Measurements from ENCODE around the gene GPD1.

GPD1 gene

DNA sequence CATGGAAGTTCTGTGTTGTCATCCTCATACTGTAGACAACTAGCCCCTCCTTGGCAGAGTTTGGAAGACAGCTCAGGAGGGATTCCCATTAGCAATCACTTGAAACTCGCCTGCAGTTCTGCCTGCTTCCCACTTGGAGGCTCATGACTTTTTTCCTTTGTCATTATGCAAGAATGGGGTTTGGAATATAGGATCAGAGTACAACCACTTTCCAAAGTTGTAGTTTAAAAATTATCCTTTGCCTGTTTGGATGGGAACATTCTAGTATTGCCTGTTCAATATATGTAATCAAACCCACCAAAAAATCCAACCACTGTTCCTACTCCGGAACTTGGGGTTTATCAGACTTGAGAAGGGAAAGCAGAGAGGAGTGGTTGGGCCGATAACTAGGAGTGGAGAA, 2.1 kb upstream of the GPD1 start:
- ATAC-seq = no peak

DNA sequence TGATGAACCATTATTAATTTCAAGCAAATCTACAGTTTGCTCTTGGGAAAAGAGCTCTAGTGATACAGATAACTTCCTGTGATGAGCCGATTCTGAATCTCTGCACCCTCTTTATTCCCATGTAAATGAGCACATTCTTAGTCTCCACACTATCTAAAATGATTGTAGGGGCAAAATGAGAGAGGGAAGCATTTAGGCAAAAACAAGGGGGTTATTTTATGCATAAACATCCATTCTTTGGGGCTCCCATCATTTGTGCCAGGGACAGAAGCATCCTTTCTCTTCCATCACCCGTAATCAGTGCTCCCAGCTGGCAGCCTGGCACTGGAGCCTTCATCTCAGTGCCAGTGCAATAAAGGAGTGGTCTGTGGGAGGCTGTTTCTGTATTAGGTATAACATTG, 1.7 kb upstream of the GPD1 start:
- DNase-seq = no peak

More for the DNA sequence above, 2.1 kb upstream of the GPD1 start:
- DNase-seq = no peak

DNA sequence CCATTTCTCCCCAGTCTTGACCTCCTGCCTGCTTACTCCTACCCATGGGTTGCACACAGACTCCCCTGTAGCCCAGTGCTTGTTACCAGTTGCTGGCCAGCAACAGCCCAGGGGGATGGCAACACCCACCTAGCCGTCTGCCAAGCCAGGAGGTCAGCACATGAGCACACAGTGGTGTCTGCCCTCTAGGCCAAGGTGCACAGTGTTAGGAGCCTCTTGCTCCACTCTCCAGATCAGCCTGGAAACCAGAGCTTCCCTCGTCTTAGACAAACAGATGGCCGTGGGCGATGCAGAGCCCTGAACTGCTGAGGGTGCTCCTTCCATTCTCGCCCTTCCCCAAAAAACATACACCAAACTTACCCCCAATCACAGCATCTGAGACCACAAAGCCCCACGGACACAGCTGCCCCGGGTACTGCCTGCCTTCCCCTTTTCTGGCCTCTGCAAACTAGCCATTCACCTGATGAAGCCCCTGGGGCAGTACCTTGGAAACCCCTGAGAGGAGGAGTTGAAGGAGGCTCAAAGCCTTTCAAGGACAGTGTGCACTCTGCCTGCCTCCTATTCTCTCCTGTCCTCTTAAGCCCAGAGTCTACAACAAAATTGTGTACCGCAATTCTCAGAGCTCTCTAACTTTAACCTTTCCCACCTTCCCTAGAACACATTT, 1.0 kb upstream of the GPD1 start:
- DNase-seq (no peak), ATAC-seq (no peak)

More for the DNA sequence above, 1.7 kb upstream of the GPD1 start:
- ATAC-seq = no peak

DNA sequence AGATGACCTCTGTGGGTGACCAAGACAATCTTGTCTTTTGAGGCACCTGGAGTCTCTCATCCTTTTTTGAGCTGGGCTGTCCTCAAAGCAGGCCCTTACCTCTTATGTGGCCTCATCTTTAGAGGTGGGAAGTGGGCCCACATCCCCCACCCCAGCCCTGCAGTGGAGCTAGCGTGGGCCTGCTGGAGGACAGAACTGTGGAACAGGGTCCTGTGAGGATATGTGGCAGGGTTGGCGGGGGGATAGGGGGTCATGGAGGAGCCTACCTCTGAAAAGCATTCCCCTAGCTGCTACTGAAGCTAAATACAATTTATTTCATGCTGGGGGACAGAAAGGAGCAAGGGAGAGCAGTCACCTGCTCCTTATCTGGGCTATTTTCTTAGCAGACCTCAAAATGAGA, 457 bp upstream of the GPD1 start:
- DNase-seq = no peak
- no peak for ATAC-seq

DNA sequence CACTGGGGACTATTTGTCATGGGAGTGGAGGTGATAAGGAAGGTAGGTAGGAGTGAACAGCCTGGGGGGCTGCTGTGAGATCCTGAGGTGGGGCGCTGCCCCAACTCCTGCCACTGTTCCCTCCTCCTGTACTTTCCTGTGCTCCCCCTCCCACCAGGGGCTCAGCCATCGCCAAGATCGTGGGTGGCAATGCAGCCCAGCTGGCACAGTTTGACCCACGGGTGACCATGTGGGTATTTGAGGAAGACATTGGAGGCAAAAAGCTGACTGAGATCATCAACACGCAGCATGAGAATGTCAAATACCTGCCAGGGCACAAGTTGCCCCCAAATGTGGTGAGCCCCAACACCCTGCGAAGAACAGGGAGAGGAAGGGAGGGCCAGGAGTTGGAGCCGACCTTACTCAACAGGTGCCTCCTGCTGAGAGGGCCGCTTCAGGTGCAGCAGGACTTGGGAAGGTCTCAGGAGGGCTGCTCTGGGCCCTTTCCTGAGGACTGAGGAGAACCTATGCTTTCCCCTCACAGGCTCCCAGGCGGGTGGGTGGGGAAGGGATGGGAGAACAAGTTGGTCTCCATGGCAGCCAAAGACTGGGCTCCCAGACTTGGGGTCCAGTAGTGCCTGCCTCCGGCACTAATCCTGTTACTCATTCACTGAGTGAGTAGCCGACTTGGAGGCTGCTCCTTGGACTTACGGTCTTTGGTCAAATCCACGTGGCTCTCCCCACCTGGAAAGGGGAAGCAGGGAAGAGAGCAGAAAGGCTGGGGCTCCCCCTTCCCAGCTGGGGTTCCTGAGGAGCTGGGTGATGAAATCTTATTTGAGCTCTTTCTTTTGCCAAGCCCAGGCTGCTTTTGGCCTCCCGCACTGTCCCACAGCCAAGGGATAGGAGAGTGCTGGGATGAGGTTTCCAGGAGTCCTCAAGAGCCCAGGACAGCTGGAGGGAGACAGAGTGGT, 884 bp downstream of the GPD1 start:
- DNase-seq (no peak), ATAC-seq (no peak)

DNA sequence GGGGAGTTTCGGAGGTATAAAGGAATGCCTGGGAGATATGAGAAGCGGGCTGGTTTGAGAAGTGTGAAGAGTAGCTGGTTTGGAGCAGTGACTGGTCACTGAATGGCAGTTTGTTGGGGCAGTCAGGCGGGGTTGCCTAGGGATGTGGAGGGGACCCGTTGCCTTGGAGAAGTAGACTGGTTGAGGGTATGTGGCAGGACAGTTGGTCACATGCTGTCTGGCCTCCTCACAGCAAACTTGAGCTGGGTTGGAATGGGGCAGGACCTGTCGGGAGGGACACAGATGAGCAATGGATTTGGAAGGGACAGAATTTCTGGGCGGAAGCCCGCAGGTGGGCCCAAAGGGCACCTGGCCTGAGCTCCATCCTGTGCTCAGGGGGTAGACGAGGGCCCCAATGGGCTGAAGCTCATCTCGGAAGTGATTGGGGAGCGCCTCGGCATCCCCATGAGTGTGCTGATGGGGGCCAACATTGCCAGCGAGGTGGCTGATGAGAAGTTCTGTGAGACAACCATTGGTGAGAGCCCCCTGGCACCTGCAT, 2.2 kb downstream of the GPD1 start:
- no peak for ATAC-seq
- DNase-seq = no peak

DNA sequence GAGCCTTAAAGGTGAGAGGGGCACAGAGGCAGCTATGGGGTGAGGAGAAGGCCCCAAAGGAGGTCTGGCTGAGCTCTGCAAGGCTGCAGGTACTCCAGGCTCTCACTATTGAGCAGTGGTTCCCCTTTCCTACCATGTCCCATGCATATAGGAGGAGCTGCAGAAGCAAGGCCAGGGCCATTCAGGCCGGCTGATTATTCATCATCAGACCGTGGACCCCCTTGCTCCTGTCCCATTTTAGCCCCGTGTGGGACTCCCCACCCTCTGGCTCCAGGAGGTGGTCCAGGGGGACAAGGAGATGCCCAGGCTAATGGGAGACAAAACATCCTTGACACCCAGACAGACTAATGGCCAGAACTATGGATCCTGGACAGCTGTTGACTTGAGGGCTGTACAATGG, 3.1 kb downstream of the GPD1 start:
- ATAC-seq = no peak
- DNase-seq = no peak

DNA sequence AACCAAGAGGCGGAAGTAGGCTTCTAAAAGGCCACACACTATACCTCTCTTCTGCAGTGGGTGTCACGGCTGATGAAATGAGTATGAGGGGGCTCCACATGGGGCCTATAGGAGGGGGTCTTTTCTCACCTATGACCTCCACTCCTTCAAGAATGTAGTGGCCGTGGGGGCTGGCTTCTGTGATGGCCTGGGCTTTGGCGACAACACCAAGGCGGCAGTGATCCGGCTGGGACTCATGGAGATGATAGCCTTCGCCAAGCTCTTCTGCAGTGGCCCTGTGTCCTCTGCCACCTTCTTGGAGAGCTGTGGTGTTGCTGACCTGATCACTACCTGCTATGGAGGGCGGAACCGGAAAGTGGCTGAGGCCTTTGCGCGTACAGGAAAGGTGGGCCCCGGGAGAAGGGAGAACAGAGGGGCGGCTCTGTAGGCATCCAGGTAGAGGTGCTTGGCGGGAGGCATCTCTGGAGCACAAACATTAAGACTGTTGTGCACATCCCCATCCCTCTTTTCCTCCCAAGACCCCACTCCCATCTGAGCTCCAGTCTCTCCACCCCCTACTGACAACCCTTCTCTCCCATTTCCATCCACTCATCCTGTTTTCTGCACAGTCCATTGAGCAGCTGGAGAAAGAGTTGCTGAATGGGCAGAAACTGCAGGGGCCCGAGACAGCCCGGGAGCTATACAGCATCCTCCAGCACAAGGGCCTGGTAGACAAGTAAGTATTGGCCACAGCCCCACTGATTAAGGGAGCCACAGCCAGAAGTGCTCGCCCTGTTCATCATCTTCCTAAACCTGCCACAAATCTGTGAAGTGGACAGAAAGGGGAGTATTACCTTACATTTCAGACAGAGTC, 3.8 kb downstream of the GPD1 start:
- DNase-seq (no peak), ATAC-seq (no peak)

DNA sequence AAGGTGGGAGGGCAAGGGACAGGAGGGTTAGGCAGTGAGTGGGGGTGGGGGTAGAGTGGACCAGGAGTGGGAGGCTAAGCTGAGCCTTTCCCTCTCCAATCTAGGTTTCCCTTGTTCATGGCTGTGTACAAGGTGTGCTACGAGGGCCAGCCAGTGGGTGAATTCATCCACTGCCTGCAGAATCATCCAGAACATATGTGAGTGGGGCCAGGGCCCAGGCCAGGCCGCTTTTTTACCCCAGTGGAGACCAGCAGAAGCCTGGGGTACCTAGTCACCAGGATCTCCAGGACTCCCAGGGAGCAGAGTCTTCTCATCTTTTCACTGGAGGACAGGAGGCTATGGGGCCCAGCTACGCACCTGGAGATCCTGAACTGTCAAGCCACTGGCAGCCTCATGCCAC, 5.5 kb downstream of the GPD1 start:
- DNase-seq (no peak), ATAC-seq (no peak)

DNA sequence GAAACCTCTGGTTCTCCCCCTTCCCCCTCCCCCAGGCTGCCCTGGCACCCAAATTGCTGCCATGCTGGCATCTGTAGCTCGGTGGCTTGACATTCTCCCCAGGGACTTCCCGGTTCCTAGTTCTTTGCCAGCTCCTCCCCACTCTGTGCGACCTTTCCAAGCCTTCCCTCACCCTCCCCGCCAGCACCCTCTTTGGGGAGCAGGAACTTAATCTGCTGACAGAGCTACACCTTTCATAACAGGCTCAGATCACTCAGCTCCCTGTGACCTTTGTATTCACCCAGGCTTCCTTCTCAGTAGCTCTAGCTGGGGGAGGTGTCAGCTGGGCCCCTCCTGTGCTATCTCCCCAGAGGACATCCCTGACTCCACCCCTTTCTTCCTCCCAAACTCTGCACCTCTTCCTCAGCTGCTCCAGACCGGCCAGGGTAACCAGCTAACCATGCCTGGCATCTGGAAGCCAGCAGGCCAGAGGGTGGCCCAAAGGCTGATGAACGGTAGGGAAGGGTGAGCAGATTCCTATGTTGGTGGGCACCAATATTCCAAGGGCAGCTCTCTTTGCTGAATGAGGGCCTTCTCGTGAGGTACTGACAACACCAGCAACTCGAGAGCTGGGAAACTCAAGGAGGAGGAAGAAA, 6.4 kb downstream of the GPD1 start:
- peak; percentile 53 for DNase-seq

DNA sequence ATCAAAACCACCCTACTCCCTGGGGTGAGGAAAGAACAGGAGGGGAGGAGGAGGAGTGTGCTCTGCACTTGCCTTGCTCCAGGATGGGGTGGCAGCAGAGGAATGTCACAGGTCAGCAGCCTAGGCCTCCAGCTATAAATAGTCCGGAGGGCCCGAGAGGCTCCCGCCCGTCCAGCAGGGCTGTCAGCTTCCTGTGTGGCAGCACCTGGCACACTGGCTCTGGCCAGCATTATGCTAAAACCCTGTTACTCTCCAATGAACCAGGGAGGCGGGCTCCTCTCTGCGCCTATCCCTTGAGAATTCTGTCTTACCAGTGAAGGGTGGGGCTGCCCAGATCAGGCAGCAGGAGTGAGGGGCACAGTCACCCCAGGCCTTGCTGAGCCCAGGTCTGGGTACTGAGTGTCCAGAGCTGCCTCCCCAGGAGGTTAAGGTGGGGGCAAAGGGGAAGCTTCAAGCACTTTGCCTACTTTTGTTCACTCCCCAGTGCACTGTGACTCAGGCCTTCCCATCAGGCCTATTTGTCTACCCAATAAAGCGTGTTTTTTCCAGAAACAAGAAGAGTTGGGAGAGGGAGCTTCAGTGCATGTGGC, 7.0 kb downstream of the GPD1 start:
- peak; percentile 32 for DNase-seq
- ATAC-seq = no peak

More for the DNA sequence above, 6.4 kb downstream of the GPD1 start:
- ATAC-seq = peak; percentile 1

DNA sequence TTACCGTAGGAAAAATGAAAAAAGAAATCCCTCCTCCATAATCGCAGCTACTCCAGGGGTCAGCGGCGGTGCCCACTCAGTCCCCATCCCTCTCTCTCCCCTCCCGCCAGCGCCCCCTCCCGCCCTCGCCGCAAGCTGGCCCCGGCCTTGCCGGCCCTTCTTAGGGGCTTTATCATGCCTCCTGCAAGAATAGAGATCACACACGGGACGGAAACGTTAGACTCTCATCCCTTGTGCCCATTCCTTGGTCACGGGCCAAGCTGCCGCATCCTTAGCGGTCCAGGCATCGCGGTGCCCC, 7.5 kb downstream of the GPD1 start:
- ATAC-seq (no peak), DNase-seq (no peak)

DNA sequence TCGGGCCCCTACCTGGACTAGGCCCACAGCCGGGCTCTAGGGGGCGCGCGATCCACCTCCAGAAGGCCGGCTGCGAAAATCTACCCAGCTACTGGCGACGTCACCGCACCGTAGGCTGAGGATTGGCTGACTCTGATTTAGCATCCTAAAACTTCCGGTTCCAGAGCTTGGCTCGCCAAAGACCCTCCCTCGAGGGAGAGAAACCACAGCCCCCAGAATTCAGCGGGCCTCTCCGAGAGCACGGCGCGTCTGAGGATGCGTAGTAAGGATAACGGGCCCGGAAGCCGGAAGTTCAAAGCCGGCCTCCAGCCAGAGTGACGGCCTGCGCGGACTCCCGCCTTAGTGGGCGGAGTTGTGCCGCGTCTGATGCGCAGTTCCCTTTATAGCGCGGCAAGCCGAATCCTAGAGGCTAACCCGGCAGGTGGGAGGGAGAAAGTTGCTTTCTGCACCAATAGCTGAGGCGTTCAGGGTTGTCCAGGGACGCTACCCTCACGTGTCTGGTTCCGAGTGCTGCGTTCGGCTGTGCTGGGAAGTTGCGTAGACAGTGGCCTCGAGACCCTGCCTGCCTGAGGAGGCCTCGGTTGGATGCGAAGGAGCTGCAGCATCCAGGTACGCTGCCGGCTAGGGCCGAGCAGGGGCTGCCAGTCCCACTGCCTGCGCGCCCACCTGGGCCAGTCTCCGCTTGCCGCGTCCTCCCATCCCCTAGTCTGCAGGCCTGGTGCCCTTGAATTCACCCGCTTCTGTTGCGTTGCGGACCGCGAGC, 8.1 kb downstream of the GPD1 start, which contains the start of gene COX14:
Gene COX14, plus strand, starts transcription at position 544 of the 763 bp plus-strand sequence. CDS start 7,808 bp downstream, outside the sequence.
- DNase-seq = peak; percentile 99
- peak; percentile 90 for ATAC-seq

DNA sequence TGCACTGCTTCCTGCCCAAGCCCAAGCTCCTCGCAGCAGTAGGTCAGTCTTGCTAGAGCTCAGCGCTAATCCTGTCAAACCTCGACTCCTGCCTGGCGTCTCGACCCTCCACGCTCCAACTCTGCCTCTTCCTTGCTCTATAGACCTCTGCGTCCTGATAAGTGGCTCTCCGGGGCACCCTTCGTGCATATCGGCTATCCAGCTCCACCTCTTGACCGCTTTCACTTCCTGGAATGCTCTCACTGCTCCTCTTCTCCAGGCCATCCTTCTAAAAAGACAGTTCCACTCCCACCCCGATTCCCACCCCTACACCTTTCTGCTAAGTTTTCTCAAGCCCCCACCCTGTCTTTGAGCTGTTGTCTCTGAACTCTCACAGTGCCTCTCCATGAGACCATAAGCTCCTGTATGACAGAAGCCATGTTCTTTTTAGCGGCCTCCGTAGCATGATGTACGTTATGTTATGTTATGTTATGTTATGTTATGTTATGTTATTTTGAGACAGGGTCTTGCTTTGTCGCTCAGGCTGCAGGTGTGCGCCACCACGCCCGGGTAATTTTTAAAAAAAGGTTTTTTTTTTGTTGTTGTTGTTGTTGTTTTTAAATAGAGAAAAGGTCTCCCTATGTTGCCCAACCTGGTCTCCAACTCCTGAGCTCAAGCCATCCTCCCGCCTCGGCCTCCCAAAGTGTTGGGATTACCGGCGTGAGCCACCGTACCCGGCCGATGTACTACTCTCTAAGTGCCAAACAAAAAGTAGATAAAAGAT, 8.8 kb downstream of the GPD1 start:
- ATAC-seq = no peak

DNA sequence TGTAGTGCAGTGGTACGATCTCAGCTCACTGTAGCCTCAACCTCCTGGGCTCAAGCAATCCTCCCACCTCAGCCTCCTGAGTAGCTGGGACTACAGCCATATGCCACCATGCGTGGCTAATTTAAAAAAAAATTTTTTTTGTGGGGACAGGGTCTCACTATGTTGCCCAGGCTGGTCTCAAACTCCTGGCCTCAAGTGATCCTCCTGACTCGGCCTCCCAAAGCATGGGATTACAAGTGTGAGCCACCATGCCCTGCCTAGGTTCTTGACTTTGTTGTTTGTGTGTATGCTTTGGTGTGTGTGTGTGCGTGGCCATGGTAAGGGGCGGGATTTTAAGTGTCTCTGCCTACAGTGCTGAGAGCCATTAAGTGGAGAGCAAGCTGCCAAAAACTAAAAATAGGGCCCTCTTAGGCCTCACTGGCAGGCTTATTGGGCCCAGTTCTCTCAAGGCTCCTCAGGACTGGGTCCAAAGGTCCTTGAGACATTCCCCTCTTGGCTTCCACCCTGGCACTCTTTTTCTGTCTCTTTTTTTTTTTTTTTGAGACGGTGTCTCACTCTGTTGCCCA, 13.3 kb downstream of the GPD1 start:
- DNase-seq (no peak), ATAC-seq (no peak)

More for the DNA sequence above, 8.8 kb downstream of the GPD1 start:
- no peak for DNase-seq

DNA sequence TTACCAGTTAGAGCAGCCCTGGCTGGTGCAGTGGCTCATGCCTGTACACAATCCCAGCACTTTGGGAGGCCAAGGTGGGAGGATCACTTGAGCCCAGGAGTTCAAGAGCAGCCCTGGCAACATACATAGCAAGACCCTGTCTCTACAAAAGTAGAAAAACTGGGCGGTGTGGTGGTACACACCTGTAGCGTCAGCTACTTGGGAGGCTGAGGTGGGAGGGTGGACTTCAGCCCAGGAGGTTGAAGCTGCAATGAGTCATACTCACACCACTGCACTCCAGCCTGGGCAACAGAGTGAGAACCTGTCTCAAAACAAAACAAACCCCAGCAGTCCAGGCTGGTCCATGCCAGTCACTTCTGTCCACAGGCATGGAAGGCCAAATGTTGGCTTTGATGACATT, 15.6 kb downstream of the GPD1 start:
- DNase-seq (no peak), ATAC-seq (no peak)

DNA sequence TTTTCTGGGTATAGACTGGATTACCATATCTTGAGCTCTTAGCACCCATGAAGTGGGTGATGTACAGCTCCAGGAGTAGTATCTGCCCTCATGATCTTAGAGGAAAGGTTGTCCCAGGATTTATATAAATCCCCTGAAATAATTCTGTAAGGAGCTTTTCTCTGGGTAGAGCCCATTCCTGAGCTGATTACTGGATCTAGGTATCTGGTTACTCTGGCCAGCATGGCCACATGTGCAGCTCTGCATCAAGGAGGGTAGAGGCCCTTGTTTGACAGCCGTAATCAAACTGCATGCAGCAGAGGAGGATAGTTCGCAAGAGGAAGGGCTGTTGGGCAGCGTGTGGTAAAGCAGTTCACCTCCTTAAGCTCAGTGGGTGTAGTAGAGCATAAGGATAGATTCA, 16.7 kb downstream of the GPD1 start:
- ATAC-seq (no peak), DNase-seq (no peak)

DNA sequence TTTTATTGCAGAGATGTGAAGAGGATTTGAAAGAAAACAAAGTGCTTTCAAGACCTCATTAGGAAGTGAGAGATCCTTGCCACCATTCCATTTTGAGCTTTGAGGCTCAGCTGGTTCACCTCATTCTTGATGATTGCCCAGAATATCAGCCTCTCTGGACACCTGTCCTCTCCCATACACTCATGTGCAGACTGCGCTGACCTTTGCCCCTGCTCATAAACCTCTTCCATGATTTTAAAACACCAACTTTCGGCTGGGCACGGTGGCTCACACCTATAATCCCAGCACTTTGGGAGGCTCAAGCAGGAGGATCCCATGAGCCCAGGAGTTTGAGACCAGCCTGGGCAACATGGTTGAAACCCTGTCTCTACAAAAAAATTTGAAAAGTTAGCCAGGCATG, 17.1 kb downstream of the GPD1 start:
- DNase-seq = no peak
- ATAC-seq = no peak

DNA sequence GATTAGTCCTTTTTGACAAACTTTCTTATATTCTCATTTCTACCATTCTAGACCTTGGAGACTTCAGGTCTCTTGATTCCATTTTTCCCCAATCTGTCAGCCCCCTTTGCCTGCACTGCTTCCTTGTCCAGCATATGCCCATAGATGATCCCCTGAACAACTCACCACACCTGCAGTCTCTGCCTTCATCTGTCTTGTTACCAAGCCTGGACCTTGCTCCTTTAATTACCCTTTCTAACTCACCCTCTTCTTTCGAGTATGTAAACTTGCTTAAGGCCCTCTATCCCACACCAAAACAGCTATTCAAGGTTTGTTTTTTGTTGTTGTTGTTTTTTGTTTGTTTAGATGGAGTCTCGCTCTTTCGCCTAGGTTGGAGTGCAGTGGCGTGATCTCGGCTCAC, 17.8 kb downstream of the GPD1 start:
- ATAC-seq = no peak

DNA sequence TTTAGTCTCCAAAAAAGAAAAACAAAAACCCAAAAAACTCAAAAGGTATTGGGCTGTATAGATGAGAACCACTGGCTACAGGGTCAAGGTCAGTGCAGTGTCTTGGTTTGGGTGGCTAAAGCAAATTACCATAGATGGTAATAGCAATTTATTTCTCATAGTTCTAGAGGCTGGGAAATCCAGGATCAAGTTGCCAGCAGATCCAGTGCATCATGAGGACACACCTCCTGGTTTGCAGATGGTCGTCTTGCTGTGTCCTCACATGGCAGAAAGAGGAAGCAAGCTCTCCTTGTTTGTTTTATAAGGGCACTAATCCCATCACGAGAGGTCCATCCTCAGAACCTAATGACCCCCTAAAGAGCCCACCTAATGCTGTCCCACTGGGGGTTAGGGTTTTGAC, 19.4 kb downstream of the GPD1 start:
- ATAC-seq = no peak

More for the DNA sequence above, 17.8 kb downstream of the GPD1 start:
- DNase-seq = no peak

More for the DNA sequence above, 19.4 kb downstream of the GPD1 start:
- DNase-seq = no peak
